A549 (cell line): ENCODE results near the gene SNAP25. TPM values are rescaled to one million over a fixed set of nuclear protein-coding genes. Genes with fewer than 3 reads are reported as not detected.

Experiments
- ATAC-seq, 2 experiments: fragments of 200-7000 bp in 1 of 2; fragments of >200 bp in 1 of 2; cut with Nextera tagmentation in 1 of 2; cut with Tn5 transposase in 1 of 2; 3 replicates each; pipeline versions ENCODE4 v1.8.0 to v1.9.1; 2018 to 2020; ENCODE audit warnings: mild to moderate bottlenecking in 1 of 2, moderate library complexity in 1 of 2
- CTCF ChIA-PET: fragments of 300-600 bp; sonication (Branson Sonifier 250); formaldehyde crosslinking; extraction: SDS; loops from one replicate; lab custom pipeline; 2021; ENCODE audit warnings: antibody characterized with exemption, inconsistent platforms; lab: Yijun Ruan, JAX
- POLR2A ChIA-PET: fragments of 350-600 bp; formaldehyde crosslinking; extraction: SDS; loops from one replicate; lab custom pipeline; 2021; ENCODE audit warnings: antibody characterized with exemption, inconsistent platforms; lab: Yijun Ruan, JAX
- DNase-seq, 2 experiments: peaks; one replicate each; pipeline versions ENCODE4 v3.0.0 to v3.0.0-alpha.2; 2011 to 2016; ENCODE audit warnings: low read depth in 1 of 2, low spot score in 1 of 2
- FAIRE-seq: peaks from 2 replicates; lab custom pipeline; 2011; peaks lifted over from hg19 to GRCh38; lab: Jason Lieb, UNC
- H3K27ac ChIP-seq, 2 experiments: fragments of >200 bp; sonication (Bioruptor Twin); formaldehyde crosslinking; 3 replicates each; pipeline ENCODE4 v1.5.1; 2016 to 2017
- H3K4me1 ChIP-seq: fragments of >200 bp; sonication (Bioruptor Twin); formaldehyde crosslinking; 3 replicates; pipeline ENCODE4 v1.6.1; 2016
- H3K4me2 ChIP-seq: fragments of >200 bp; sonication (Bioruptor Twin); formaldehyde crosslinking; 3 replicates; pipeline ENCODE4 v1.6.1; 2016
- H3K4me3 ChIP-seq: fragments of >200 bp; sonication (Bioruptor Twin); formaldehyde crosslinking; 3 replicates; pipeline ENCODE4 v1.5.1; 2016
- H3K9me3 ChIP-seq: fragments of >200 bp; sonication (Bioruptor Twin); formaldehyde crosslinking; 3 replicates; pipeline ENCODE4 v1.6.1; 2016
- BHLHE40 ChIP-seq: IDR thresholded peaks from 2 replicates; pipeline ENCODE4 v1.6.1; 2012; ENCODE audit warnings: low read depth, low read length, inconsistent platforms
- CBX2 ChIP-seq: fragments of 200-600 bp; sonication (generic); IDR thresholded peaks from 2 replicates; pipeline ENCODE4 v1.6.1; 2016; ENCODE audit warnings: low read depth, mild to moderate bottlenecking, borderline replicate concordance
- CBX8 ChIP-seq: fragments of 200-600 bp; sonication (generic); IDR thresholded peaks from 2 replicates; pipeline ENCODE4 v1.6.1; 2016
- CHD4 ChIP-seq: fragments of 200-600 bp; sonication (generic); IDR thresholded peaks from 2 replicates; pipeline ENCODE4 v1.6.1; 2016; ENCODE audit warnings: antibody characterized with exemption, mild to moderate bottlenecking, borderline replicate concordance
- EHF ChIP-seq: fragments of 250-450 bp; sonication (Bioruptor Pico); IDR thresholded peaks from 2 replicates; pipeline ENCODE4 v1.5.0; 2020; ENCODE audit warnings: mild to moderate bottlenecking
- EP300 ChIP-seq, 2 experiments: fragments of >200 bp; sonication (Bioruptor Twin); formaldehyde crosslinking; IDR thresholded peaks; 2 replicates in 1 of 2; 3 replicates in 1 of 2; pipeline ENCODE4 v1.6.1; 2016 to 2017
- HOXA7 ChIP-seq: fragments of 250-450 bp; sonication (Bioruptor Pico); IDR thresholded peaks from 2 replicates; pipeline ENCODE4 v1.5.0; 2020; ENCODE audit warnings: mild to moderate bottlenecking, moderate library complexity
- HOXB13 ChIP-seq: fragments of 250-450 bp; sonication (Bioruptor Pico); IDR thresholded peaks from 2 replicates; pipeline ENCODE4 v1.5.0; 2020; ENCODE audit warnings: low read depth, mild to moderate bottlenecking, moderate library complexity
- JUN ChIP-seq, 2 experiments: fragments of >200 bp; sonication (Bioruptor Twin); formaldehyde crosslinking; IDR thresholded peaks; 2 replicates in 1 of 2; 3 replicates in 1 of 2; pipeline ENCODE4 v1.6.1; 2016 to 2017
- MYC ChIP-seq: IDR thresholded peaks from 2 replicates; pipeline ENCODE4 v1.6.1; 2012; ENCODE audit warnings: mild to moderate bottlenecking, inconsistent platforms, low read length, improper control_type of control experiment, borderline replicate concordance
- PBX3 ChIP-seq: IDR thresholded peaks from 2 replicates; pipeline ENCODE4 v1.6.1; 2012
- POLR2A ChIP-seq: IDR thresholded peaks from 2 replicates; pipeline ENCODE4 v1.6.1; 2012; ENCODE audit warnings: mild to moderate bottlenecking, low read length
- RAD21 ChIP-seq, 2 experiments: fragments of >200 bp in 1 of 2; sonication (Bioruptor Twin) in 1 of 2; formaldehyde crosslinking in 1 of 2; IDR thresholded peaks in 1 of 2; conservative IDR thresholded peaks in 1 of 2; 2 replicates in 1 of 2; 3 replicates in 1 of 2; pipeline ENCODE4 v1.6.1; 2012 to 2018; ENCODE audit warnings: inconsistent platforms in 1 of 2
- RCOR1 ChIP-seq: fragments of 150-350 bp; IDR thresholded peaks from 2 replicates; pipeline ENCODE4 v1.6.1; 2014; ENCODE audit warnings: antibody characterized with exemption, low read length, low read depth
- REST ChIP-seq: fragments of 200-600 bp; sonication (generic); IDR thresholded peaks from 2 replicates; pipeline ENCODE4 v1.6.1; 2016; ENCODE audit warnings: antibody characterized with exemption, mild to moderate bottlenecking, moderate library complexity
- RFX5 ChIP-seq: fragments of 450-650 bp; IDR thresholded peaks from 2 replicates; pipeline ENCODE4 v1.7.1; 2014; ENCODE audit warnings: antibody characterized with exemption, mild to moderate bottlenecking, moderate library complexity
- RNF2 ChIP-seq: fragments of 200-600 bp; sonication (generic); IDR thresholded peaks from 2 replicates; pipeline ENCODE4 v1.6.1; 2016; ENCODE audit warnings: low read depth, mild to moderate bottlenecking, antibody characterized with exemption, moderate library complexity, borderline replicate concordance
- SREBF2 ChIP-seq: fragments of 450-650 bp; IDR thresholded peaks from 2 replicates; pipeline ENCODE4 v1.6.1; 2014; ENCODE audit warnings: mild to moderate bottlenecking, moderate library complexity
- TFCP2L1 ChIP-seq: fragments of 250-450 bp; sonication (Bioruptor Pico); IDR thresholded peaks from 2 replicates; pipeline ENCODE4 v1.5.0; 2021; ENCODE audit warnings: mild to moderate bottlenecking
- ZC3H11A ChIP-seq: fragments of 450-650 bp; IDR thresholded peaks from 2 replicates; pipeline ENCODE4 v1.6.1; 2014; ENCODE audit warnings: antibody characterized with exemption, mild to moderate bottlenecking
- WGBS: methylation state at CpG from one replicate; pipeline ENCODE4 v1.1.6; 2017; ENCODE audit errors: missing lambda C conversion rate; 5-methylcytosine and 5-hydroxymethylcytosine counted together
- polyA plus RNA-seq, 4 experiments: library from polyadenylated mRNA; depleted of rRNA in 3 of 4; stranded (reverse); fragments of >200 nt; fragmentation: RNase III in 1 of 4; extraction: RNeasy Plus Mini Kit Qiagen cat#74134 plus additional on column Dnase treatment in 1 of 4; gene quantifications; 2 replicates in 3 of 4; 3 replicates in 1 of 4; pipeline ENCODE4 v1.2.3, GENCODE V29; 2011 to 2017
- TF ChIP-seq, protein P1 (sequence below): IDR thresholded peaks from 2 replicates; pipeline ENCODE4 v1.6.1; 2012

SNAP25 gene
- polyA plus RNA-seq, 2 of the 4 experiments (the other 2 are of a cell fraction), result 39.6 to 53.6 TPM

- TF ChIP-seq BHLHE40 (no peak), RAD21 (conservative IDR thresholded peaks at IDR 0.05 in 1 of 2, IDR thresholded peaks at IDR 0.05 in 1 of 2) (no peak; a peak in 1 of 5 replicates), PBX3 (no peak), SREBF2 (no peak), HOXA7 (CRISPR knock-in tag) (no peak), RNF2 (no peak), MYC (no peak), EP300 (IDR thresholded peaks at IDR 0.05) (no peak), CBX8 (no peak), CHD4 (no peak), RCOR1 (no peak), TFCP2L1 (no peak), HOXB13 (CRISPR knock-in tag) (no peak)
These were observed 64.4 kb downstream of the SNAP25 start (continued) for GRCh38 chr20:10282979-10283456.

GRCh38 chr20:10286356-10286755 lies 67.7 kb downstream of the SNAP25 start:
- Histone ChIP-seq H3K27ac (peak overlapping the region; percentile 42 to 68; a peak in 5 of 6 replicates), H3K4me3 (no peak overlapping the region), H3K4me1 (peaks cover 63% of the 10 kb centered on the region), H3K4me2 (no peak overlapping the region), H3K9me3 (0 out of 3 replicates have a peak, but pooled peaks cover 3% of the 10 kb centered on the region)
- CTCF ChIA-PET, result no interaction called here
- DNase-seq (no peak), FAIRE-seq (no peak), ATAC-seq (no peak)
- TF ChIP-seq HOXB13 (CRISPR knock-in tag), result no peak
- no peak for TF ChIP-seq ZC3H11A
- TF ChIP-seq REST, result no peak
- no peak for TF ChIP-seq EHF
- TF ChIP-seq MYC, result no peak
- TF ChIP-seq JUN (IDR thresholded peaks at IDR 0.05), result no peak
- TF ChIP-seq, protein P1, sequence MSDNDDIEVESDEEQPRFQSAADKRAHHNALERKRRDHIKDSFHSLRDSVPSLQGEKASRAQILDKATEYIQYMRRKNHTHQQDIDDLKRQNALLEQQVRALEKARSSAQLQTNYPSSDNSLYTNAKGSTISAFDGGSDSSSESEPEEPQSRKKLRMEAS, result no peak
- TF ChIP-seq POLR2A, result no peak
- no peak for TF ChIP-seq RFX5
- no peak for TF ChIP-seq CBX2
- 93% methylated on average over 4 of the region's 4 CpGs for WGBS
- POLR2A ChIA-PET, result no interaction called here

DNA sequence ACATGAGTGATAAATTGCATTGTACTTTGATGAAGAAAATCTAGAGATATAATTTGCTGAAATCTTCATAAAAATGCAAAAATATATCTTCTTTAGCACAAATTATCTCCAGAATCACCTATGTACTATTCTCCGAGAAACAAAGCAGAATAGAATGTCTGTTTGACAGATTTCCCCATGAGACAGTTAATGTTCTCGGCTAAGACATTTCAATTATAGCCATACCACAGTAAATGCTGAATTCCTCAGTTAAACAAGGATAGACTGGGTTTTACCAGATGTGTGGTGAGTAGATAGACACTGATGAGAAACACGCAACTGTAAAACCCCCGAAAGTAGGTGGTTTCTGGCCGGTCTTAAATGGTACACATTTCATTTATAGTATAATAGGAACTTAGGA lies 69.8 kb downstream of the SNAP25 start:
- FAIRE-seq, result peak; percentile 70
- ATAC-seq, result peak in 1 of 2 experiments; percentile 25; a peak in 3 of 6 replicates
- no peak for DNase-seq
- no peak for TF ChIP-seq EP300 (IDR thresholded peaks at IDR 0.05)
- H3K4me3 ChIP-seq, result no peak overlapping the region
- peak overlapping the region; percentile 55 for H3K4me2 ChIP-seq
- POLR2A ChIA-PET, result no interaction called here
- H3K9me3 ChIP-seq, result 0 out of 3 replicates have a peak, but pooled peaks cover 3% of the 10 kb centered on the region
- peak overlapping the region; percentile 86 to 90 for H3K27ac ChIP-seq
- CTCF ChIA-PET, result interaction anchor here (1.2 to 3.8 kb wide), 3 partner anchors 39 to 310 kb away, joined by 3 to 18 read pairs (median 6); no protein-coding TSS in a partner anchor
- 82% methylated on average over 5 of the region's 5 CpGs for WGBS
- H3K4me1 ChIP-seq, result peaks cover 53% of the 10 kb centered on the region
